Ascending aorta (tissue), 2 donors: ENCODE results near the gene DHRS7B. TPM values are rescaled to one million over a fixed set of nuclear protein-coding genes. Genes with fewer than 3 reads are reported as not detected.
"Not testable (repeated sequence)": the region's sequence is repeated elsewhere in the genome, so short reads cannot be mapped to it uniquely, and the experiment has no call there.

Source experiments
- DNase-seq, 2 donors: peaks; one replicate each; pipeline ENCODE4 v3.0.0-alpha.2; 2019; ENCODE audit warnings: low spot score in 2 of 2
- H3K27ac ChIP-seq, 2 donors: fragments of 200-600 bp; sonication (generic); one replicate each; pipeline ENCODE4 v1.5.1; 2016 to 2017; ENCODE audit warnings: mild to moderate bottlenecking in 1 of 2
- H3K27me3 ChIP-seq: fragments of 200-600 bp; sonication (generic); one replicate; pipeline ENCODE4 v1.5.1; 2017
- H3K36me3 ChIP-seq, 2 donors: fragments of 200-600 bp; sonication (generic); one replicate each; pipeline ENCODE4 v1.5.1; 2016
- H3K4me1 ChIP-seq, 2 donors: fragments of 200-600 bp; sonication (generic); one replicate each; pipeline ENCODE4 v1.5.1; 2016 to 2017; ENCODE audit warnings: mild to moderate bottlenecking in 1 of 2
- H3K4me3 ChIP-seq, 2 donors: fragments of 200-600 bp; sonication (generic); one replicate each; pipeline ENCODE4 v1.5.1; 2016 to 2017; ENCODE audit warnings: mild to moderate bottlenecking in 1 of 2
- H3K9me3 ChIP-seq, 2 donors: fragments of 200-600 bp; sonication (generic); one replicate each; pipeline ENCODE4 v1.5.1; 2016
- CTCF ChIP-seq, 3 experiments: fragments of 200-600 bp in 2 of 3; fragments of 450-650 bp in 1 of 3; sonication (generic) in 2 of 3; IDR thresholded peaks; one replicate each; pipeline ENCODE4 v1.5.1; 2016 to 2019; ENCODE audit warnings: antibody characterized with exemption in 3 of 3, mild to moderate bottlenecking in 1 of 3, moderate library complexity in 1 of 3
- intact Hi-C: fragments of 100-400 bp; cut with DNase I; formaldehyde crosslinking; loops from one replicate; pipeline ENCODE4 v1.15.1; 2023
- total RNA-seq: library from RNA; depleted of rRNA; stranded (reverse); fragments of >200 nt; gene quantifications from one replicate; pipeline ENCODE4 v1.1.0, GENCODE V29; 2016

Gene DHRS7B
- total RNA-seq, 1 donor from 2014 or later = 89.5 TPM

- no peaks in the 10 kb centered on the region for H3K9me3 ChIP-seq
- H3K36me3 ChIP-seq = no peaks in the 10 kb centered on the region
- no peak overlapping the region for H3K4me3 ChIP-seq
- intact Hi-C loops = no loop called here
- no peak for TF ChIP-seq CTCF (IDR thresholded peaks at IDR 0.05)
- no peak for DNase-seq
- H3K27ac ChIP-seq = no peak overlapping the region
- no peaks in the 10 kb centered on the region for H3K27me3 ChIP-seq
- H3K4me1 ChIP-seq = no peaks in the 10 kb centered on the region
These were observed 21.5 kb upstream of the DHRS7B start for GRCh38 chr17:21105064-21105894.

GRCh38 chr17:21106316-21106715, 20.4 kb upstream of the DHRS7B start:
- no peaks in the 10 kb centered on the region for H3K36me3 ChIP-seq
- no peaks in the 10 kb centered on the region for H3K9me3 ChIP-seq
- intact Hi-C loops = no loop called here
- H3K4me1 ChIP-seq = no peaks in the 10 kb centered on the region
- H3K27ac ChIP-seq = no peak overlapping the region
- TF ChIP-seq CTCF (IDR thresholded peaks at IDR 0.05) = no peak
- H3K27me3 ChIP-seq = no peaks in the 10 kb centered on the region
- no peak overlapping the region for H3K4me3 ChIP-seq
- DNase-seq = no peak

GRCh38 chr17:21107067-21107650, 19.6 kb upstream of the DHRS7B start:
- H3K27ac ChIP-seq, H3K4me3 ChIP-seq, H3K36me3 ChIP-seq, intact Hi-C loops, H3K9me3 ChIP-seq, H3K27me3 ChIP-seq, DNase-seq, H3K4me1 ChIP-seq: not testable (repeated sequence)

- H3K27ac ChIP-seq = no peak overlapping the region
- TF ChIP-seq CTCF (IDR thresholded peaks at IDR 0.05) = no peak
- no peaks in the 10 kb centered on the region for H3K4me1 ChIP-seq
- H3K4me3 ChIP-seq = no peak overlapping the region
- intact Hi-C loops = no loop called here
- no peaks in the 10 kb centered on the region for H3K9me3 ChIP-seq
- no peak for DNase-seq
- H3K36me3 ChIP-seq = no peaks in the 10 kb centered on the region
- H3K27me3 ChIP-seq = no peaks in the 10 kb centered on the region
These were observed 18.1 kb upstream of the DHRS7B start for GRCh38 chr17:21108651-21109050.

- intact Hi-C loops = no loop called here
- Histone ChIP-seq H3K9me3 (no peaks in the 10 kb centered on the region), H3K27me3 (no peaks in the 10 kb centered on the region), H3K4me1 (no peaks in the 10 kb centered on the region), H3K36me3 (no peaks in the 10 kb centered on the region), H3K4me3 (no peak overlapping the region), H3K27ac (no peak overlapping the region)
- no peak for DNase-seq
- TF ChIP-seq CTCF (IDR thresholded peaks at IDR 0.05) = no peak
These were observed 13.6 kb upstream of the DHRS7B start for GRCh38 chr17:21113049-21113690.

GRCh38 chr17:21113716-21114115, 13.0 kb upstream of the DHRS7B start:
- intact Hi-C loops = no loop called here

GRCh38 chr17:21114791-21115190, 12.0 kb upstream of the DHRS7B start:
- H3K4me1 ChIP-seq, H3K27me3 ChIP-seq, H3K4me3 ChIP-seq, H3K9me3 ChIP-seq, H3K27ac ChIP-seq, DNase-seq, H3K36me3 ChIP-seq: not testable (repeated sequence)
- intact Hi-C loops = loop anchor here (5.0 kb wide), 1 partner anchor 343 kb away; no protein-coding TSS in a partner anchor

More at GRCh38 chr17:21113716-21114115, 13.0 kb upstream of the DHRS7B start:
- Histone ChIP-seq H3K9me3 (no peaks in the 10 kb centered on the region), H3K27ac (no peak overlapping the region), H3K4me1 (no peaks in the 10 kb centered on the region), H3K36me3 (no peaks in the 10 kb centered on the region), H3K27me3 (no peaks in the 10 kb centered on the region), H3K4me3 (no peak overlapping the region)
- DNase-seq = no peak
- TF ChIP-seq CTCF (IDR thresholded peaks at IDR 0.05) = no peak
